Loucy (cell line): Measurements from ENCODE around the gene PIK3R5.

ENCODE experiments used
- EZH2phosphoT487 ChIP-seq: fragments of 200-600 bp; IDR thresholded peaks from 2 replicates; pipeline ENCODE4 v1.6.1; 2018; ENCODE audit warnings: antibody characterized with exemption, mild to moderate bottlenecking, moderate library complexity, borderline replicate concordance
- TF ChIP-seq, protein P1 (sequence below): fragments of 200-600 bp; sonication (generic); conservative IDR thresholded peaks from 2 replicates; pipeline ENCODE4 v1.5.1; 2014; ENCODE audit warnings: mild to moderate bottlenecking, antibody characterized with exemption, low read length

DNA sequence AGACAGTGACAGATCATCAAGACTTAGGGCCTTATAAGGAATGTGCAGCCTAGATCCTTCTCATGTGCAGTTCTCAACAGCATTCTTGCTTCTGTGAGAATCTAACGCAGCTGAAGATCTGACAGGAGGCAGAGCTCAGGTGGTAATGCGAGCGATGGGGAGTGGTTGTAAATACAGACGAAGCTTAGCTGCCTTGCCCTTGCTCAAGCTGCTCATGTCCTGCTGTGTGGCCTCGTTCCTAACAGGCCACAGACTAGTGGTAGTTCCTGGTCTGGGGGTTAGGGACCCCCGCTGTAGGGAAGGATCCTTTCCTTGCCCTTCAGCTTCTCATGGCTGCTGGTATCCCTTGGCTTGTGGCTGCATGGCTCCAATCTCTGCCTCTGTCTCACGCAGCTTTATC is 45.5 kb upstream of the PIK3R5 start:
- TF ChIP-seq, protein P1, sequence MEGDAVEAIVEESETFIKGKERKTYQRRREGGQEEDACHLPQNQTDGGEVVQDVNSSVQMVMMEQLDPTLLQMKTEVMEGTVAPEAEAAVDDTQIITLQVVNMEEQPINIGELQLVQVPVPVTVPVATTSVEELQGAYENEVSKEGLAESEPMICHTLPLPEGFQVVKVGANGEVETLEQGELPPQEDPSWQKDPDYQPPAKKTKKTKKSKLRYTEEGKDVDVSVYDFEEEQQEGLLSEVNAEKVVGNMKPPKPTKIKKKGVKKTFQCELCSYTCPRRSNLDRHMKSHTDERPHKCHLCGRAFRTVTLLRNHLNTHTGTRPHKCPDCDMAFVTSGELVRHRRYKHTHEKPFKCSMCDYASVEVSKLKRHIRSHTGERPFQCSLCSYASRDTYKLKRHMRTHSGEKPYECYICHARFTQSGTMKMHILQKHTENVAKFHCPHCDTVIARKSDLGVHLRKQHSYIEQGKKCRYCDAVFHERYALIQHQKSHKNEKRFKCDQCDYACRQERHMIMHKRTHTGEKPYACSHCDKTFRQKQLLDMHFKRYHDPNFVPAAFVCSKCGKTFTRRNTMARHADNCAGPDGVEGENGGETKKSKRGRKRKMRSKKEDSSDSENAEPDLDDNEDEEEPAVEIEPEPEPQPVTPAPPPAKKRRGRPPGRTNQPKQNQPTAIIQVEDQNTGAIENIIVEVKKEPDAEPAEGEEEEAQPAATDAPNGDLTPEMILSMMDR, result no peak
- no peak for TF ChIP-seq EZH2phosphoT487
